GM13976 (cell line): ENCODE data around the gene DOCK4.

Experiments used
- DNase-seq: peaks from one replicate; pipeline ENCODE4 v3.0.0; 2012; ENCODE audit warnings: low spot score
- in situ Hi-C: fragments of 300-500 bp; cut with MboI; formaldehyde crosslinking; loops from one replicate; pipeline ENCODE4 v1.12.0; 2022; ENCODE audit warnings: low sequenced_read_pairs, mixed read lengths, inconsistent platforms; ENCODE audit not compliant: unreplicated experiment
- TF ChIP-seq, protein P1 (sequence below): IDR thresholded peaks from 2 replicates; pipeline ENCODE4 v1.5.1; 2012; ENCODE audit warnings: borderline replicate concordance, mild to moderate bottlenecking; ENCODE audit not compliant: insufficient read depth; ENCODE audit errors: extremely low read depth, missing control alignments, control extremely low read depth

DOCK4 gene

DNA sequence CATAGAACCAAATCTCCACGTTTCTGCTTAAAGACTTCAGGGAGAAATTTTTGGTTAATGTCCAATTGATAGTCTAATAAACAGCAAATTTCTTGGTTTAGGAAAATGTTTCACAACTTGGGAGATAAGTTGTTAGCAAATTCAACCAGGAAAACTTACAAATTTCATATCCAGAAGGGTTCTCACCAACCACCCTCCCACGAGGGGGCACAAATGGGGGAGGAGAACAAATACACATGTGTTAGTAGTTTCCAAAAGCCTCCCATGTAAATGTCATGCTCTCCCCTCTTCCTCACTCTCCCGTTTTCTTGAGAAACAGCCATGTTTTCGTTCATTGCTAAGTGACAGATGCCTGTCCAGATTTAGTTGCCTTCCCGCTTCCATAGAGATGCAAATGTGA is 10.5 kb downstream of the DOCK4 start:
- in situ Hi-C loops = no loop called here
- DNase-seq = no peak
- TF ChIP-seq, protein P1, sequence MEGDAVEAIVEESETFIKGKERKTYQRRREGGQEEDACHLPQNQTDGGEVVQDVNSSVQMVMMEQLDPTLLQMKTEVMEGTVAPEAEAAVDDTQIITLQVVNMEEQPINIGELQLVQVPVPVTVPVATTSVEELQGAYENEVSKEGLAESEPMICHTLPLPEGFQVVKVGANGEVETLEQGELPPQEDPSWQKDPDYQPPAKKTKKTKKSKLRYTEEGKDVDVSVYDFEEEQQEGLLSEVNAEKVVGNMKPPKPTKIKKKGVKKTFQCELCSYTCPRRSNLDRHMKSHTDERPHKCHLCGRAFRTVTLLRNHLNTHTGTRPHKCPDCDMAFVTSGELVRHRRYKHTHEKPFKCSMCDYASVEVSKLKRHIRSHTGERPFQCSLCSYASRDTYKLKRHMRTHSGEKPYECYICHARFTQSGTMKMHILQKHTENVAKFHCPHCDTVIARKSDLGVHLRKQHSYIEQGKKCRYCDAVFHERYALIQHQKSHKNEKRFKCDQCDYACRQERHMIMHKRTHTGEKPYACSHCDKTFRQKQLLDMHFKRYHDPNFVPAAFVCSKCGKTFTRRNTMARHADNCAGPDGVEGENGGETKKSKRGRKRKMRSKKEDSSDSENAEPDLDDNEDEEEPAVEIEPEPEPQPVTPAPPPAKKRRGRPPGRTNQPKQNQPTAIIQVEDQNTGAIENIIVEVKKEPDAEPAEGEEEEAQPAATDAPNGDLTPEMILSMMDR = no peak

DNA sequence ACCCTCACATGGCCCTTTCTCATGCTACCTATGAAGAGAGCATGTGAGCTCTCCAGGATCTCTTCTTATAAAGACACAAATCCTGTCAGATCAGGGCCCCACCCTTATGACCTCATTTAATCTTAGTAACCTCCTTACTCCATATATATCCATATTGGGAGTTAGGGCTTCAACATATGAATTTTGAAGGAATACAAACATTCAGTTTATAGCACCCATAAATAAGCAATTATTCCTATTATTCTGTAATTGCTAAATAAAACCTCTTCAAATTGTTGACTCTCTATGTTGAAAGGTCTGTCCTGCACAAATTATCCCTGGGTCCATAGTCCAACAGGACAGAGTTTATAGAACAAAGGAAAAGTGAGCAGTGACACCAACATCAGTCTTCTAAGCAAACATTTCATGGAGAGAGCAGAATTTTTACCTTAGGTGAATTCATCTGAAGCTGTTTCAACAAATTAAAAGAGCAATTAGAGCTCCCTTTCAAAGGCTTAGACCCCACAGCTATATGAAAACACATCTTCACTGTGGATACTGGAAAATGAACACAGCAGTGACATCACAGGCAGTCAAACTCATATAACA is 12.2 kb downstream of the DOCK4 start:
- TF ChIP-seq, protein P1 = no peak
- no peak for DNase-seq
- in situ Hi-C loops = no loop called here

DNA sequence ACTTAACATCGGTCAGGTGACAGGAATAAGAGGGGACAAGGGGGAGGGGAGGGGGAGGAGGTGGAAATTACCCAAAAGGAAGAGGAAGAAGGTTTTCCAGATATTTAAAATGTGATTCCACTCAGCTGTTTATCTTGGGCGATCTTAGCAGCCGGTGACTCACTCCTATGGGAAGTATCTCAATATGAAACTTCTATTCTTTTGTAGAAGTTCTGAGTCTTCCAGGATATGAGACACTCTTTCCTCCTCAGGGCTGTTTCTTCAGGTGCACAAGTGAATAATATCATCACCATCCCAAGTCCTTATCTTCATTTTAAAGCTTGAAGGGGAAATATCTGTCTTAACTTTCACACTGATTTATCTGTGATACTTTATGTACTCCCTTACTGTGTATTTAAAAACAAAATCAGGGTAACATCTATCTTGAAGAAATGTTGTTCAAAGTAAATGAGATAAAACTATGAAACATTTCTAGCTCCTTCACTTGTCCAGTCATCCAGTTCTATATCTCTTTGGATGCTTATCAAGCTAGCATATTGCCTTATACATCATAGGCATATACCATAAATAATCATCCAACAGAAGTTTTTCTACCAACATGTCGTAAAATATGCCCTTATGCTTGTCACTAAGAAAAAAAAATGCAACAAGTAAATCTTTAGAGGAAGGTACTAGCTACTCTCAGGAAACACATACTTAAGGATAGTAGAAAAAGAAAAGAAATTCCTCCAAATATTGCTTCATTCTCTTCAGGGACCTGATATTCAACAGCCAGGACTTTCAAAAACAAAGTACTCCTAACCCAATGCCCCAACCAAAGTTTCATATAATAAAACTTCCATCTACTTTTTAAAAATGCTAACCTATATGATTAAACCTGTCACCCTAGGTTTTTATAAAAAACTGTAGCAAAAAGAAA is 13.7 kb downstream of the DOCK4 start:
- DNase-seq = no peak
- in situ Hi-C loops = no loop called here
- TF ChIP-seq, protein P1 = no peak

DNA sequence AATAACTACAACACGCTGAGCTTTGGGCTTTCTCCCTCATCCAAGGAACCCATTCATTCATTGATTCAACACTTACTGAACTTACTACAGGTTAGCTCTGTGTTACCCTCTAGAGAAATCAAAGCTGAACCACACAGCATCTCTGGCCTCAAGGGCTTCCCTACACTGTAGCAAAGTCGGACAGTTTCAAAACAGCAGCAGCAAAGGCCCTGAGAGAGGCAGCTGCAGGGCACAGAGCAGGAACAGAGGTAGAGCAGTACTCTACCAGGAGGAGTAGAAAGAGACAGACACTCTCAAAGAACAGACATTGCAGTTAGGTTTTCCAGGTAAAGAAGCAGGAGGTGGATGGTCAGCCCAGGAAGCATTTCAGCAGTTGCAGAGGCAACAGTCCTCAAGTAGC is 16.1 kb downstream of the DOCK4 start:
- TF ChIP-seq, protein P1 = no peak
- DNase-seq = no peak
- in situ Hi-C loops = no loop called here

GRCh38 chr7:112189691-112190090 is 16.5 kb downstream of the DOCK4 start:
- TF ChIP-seq, protein P1 = no peak
- no peak for DNase-seq
- in situ Hi-C loops = no loop called here

DNA sequence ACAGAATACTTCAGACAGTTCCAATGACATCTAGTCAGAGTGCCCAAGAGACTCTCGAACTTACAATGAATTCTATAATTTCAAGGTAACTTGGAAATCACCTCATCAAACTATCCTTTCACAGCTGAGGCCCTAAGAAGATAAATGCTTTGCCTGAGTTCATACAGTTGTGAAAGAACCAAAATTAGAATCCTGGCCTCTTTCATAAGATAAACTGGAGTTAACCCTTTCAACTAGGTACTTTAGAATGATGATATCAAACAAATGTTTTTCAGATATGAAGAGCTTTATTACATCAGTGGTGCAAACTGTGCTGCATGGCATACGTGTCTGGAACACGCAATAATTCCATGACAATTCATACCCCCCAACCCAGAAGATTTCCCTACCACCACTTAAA is 17.9 kb downstream of the DOCK4 start:
- TF ChIP-seq, protein P1 = no peak
- in situ Hi-C loops = no loop called here
- DNase-seq = no peak
